H1 (cell line): ENCODE measurements around the gene CASP5.
A peak's percentile ranks its signal among the peaks of the same experiment; 100 is the strongest.

Experiments
- CBX8 ChIP-seq: fragments of 300-800, 300-1000 bp; sonication (generic); IDR thresholded peaks from 2 replicates; pipeline ENCODE4 v1.7.1; 2016; ENCODE audit warnings: low read depth, low read length, borderline replicate concordance
- CTCF ChIP-seq, 3 experiments: IDR thresholded peaks; 1 replicate in 2 of 3; 2 replicates in 1 of 3; pipeline versions ENCODE4 v1.5.1 to v1.6.1; 2011; ENCODE audit warnings: low read length in 3 of 3, mild to moderate bottlenecking in 3 of 3, inconsistent platforms in 2 of 3, low read depth in 1 of 3, moderate library complexity in 1 of 3; ENCODE audit not compliant: insufficient read depth in 1 of 3; ENCODE audit errors: control extremely low read depth in 1 of 3
- EGR1 ChIP-seq: IDR thresholded peaks from 2 replicates; pipeline ENCODE4 v1.6.1; 2011; ENCODE audit warnings: low read depth, low read length, borderline replicate concordance
- GABPA ChIP-seq: IDR thresholded peaks from 2 replicates; pipeline ENCODE4 v1.6.1; 2011; ENCODE audit warnings: mild to moderate bottlenecking, low read length, moderate library complexity, borderline replicate concordance; ENCODE audit not compliant: insufficient read depth
- JUND ChIP-seq: IDR thresholded peaks from 2 replicates; pipeline ENCODE4 v1.6.1; 2011; ENCODE audit warnings: mild to moderate bottlenecking, improper control_type of control experiment, low read length
- POLR2A ChIP-seq, 2 experiments: IDR thresholded peaks; 1 replicate in 1 of 2; 2 replicates in 1 of 2; pipeline ENCODE4 v1.6.1; 2011; ENCODE audit warnings: low read depth in 2 of 2, low read length in 2 of 2, mild to moderate bottlenecking in 2 of 2; ENCODE audit errors: control extremely low read depth in 1 of 2
- RBBP5 ChIP-seq: IDR thresholded peaks from 2 replicates; pipeline ENCODE4 v1.7.1; 2012; ENCODE audit warnings: low read depth, mild to moderate bottlenecking, inconsistent platforms, low read length, moderate library complexity, borderline replicate concordance
- RFX5 ChIP-seq: IDR thresholded peaks from 2 replicates; pipeline ENCODE4 v1.6.1; 2011; ENCODE audit warnings: low read depth, low read length, improper control_type of control experiment, borderline replicate concordance

- no peak for TF ChIP-seq JUND
- TF ChIP-seq CTCF (IDR thresholded peaks at IDR 0.05; ENCODE audit: control extremely low read depth in 1 of 3, insufficient read depth in 1 of 3, low read depth in 1 of 3, low read length in 3 of 3): peak in 2 of 3 experiments; percentile 16 to 54; a peak in 2 of 4 replicates
- TF ChIP-seq POLR2A (IDR thresholded peaks at IDR 0.05; ENCODE audit: control extremely low read depth in 1 of 2, low read depth in 2 of 2, low read length in 2 of 2): no peak
- TF ChIP-seq RFX5: no peak
- TF ChIP-seq CBX8: no peak
- no peak for TF ChIP-seq RBBP5
- no peak for TF ChIP-seq GABPA
- no peak for TF ChIP-seq EGR1
Measured at GRCh38 chr11:104946907-104947306, 76.1 kb downstream of the CASP5 start.
